Left cardiac atrium (tissue), 4 donors: ENCODE measurements around the gene TENM3. TPM values are rescaled to one million over a fixed set of nuclear protein-coding genes. Genes with fewer than 3 reads are reported as not detected.
"Not testable (repeated sequence)": the region's sequence is repeated elsewhere in the genome, so short reads cannot be mapped to it uniquely, and the experiment has no call there.

Experiments used
- ATAC-seq, 2 donors: fragments of 200-7000 bp; cut with Tn5 transposase; one replicate each; pipeline ENCODE4 v1.9.1; 2020; ENCODE audit warnings: mild to moderate bottlenecking in 2 of 2, moderate library complexity in 2 of 2
- DNase-seq: peaks from one replicate; pipeline ENCODE4 v3.0.0-alpha.2; 2020
- intact Hi-C, 2 donors: fragments of 100-400 bp; cut with DNase I; formaldehyde crosslinking; loops; one replicate each; pipeline versions ENCODE4 v1.14.1 to v1.15.1; 2022 to 2023
- total RNA-seq, 2 donors: library from RNA; stranded (reverse); fragmentation: NEBNext Ultra II Directional; extraction: Animal tissue kit (Norgen Biotek cat#: 25700); gene quantifications; one replicate each; pipeline ENCODE4 v1.2.1, GENCODE V29; 2021
- donor health status: DM: no; HTN: yes; CAD: no.
- donor health status: DM: no; HTN: yes; CAD: no; lungs with severe emphysema.
- donor health status: DM: yes; HTN: yes; CAD: no.
- donor health status: Dilated cardiomyopathy.

Gene TENM3
- total RNA-seq, 2 donors from 2014 or later = 6.6 to 9.2 TPM

GRCh38 chr4:182224192-182224850 lies 18.9 kb upstream of the TENM3 start:
- intact Hi-C loops = no loop called here

GRCh38 chr4:182225257-182225852 lies 17.8 kb upstream of the TENM3 start:
- DNase-seq = no peak
- ATAC-seq = no peak
- intact Hi-C loops = no loop called here

More at GRCh38 chr4:182224192-182224850, 18.9 kb upstream of the TENM3 start:
- peak in 1 of 2 donors; percentile 46 for ATAC-seq
- no peak for DNase-seq

GRCh38 chr4:182227611-182228010 lies 15.6 kb upstream of the TENM3 start:
- intact Hi-C loops = no loop called here
- ATAC-seq = no peak
- no peak for DNase-seq

GRCh38 chr4:182228991-182229577 lies 14.1 kb upstream of the TENM3 start:
- intact Hi-C loops = no loop called here
- no peak for ATAC-seq
- DNase-seq = no peak

- DNase-seq = no peak
- intact Hi-C loops = no loop called here
- no peak for ATAC-seq
Measured at GRCh38 chr4:182230256-182230655, 12.9 kb upstream of the TENM3 start.

- intact Hi-C loops = no loop called here
- no peak for ATAC-seq
- DNase-seq = no peak
Measured at GRCh38 chr4:182231080-182231479, 12.1 kb upstream of the TENM3 start.

GRCh38 chr4:182231496-182231895 lies 11.7 kb upstream of the TENM3 start:
- intact Hi-C loops = no loop called here
- no peak for DNase-seq
- no peak for ATAC-seq

GRCh38 chr4:182233310-182234090 lies 9.7 kb upstream of the TENM3 start:
- ATAC-seq (no peak), DNase-seq (no peak)
- intact Hi-C loops = no loop called here

- intact Hi-C loops = no loop called here
- DNase-seq = no peak
- no peak for ATAC-seq
Measured at GRCh38 chr4:182235021-182235795, 8.0 kb upstream of the TENM3 start.

- no peak for ATAC-seq
- no peak for DNase-seq
Measured at GRCh38 chr4:182236186-182236585, 7.0 kb upstream of the TENM3 start.

GRCh38 chr4:182237010-182237409 lies 6.2 kb upstream of the TENM3 start:
- intact Hi-C loops, ATAC-seq, DNase-seq: not testable (repeated sequence)

More at GRCh38 chr4:182236186-182236585, 7.0 kb upstream of the TENM3 start:
- intact Hi-C loops = no loop called here

GRCh38 chr4:182238355-182238931 lies 4.8 kb upstream of the TENM3 start:
- no peak for DNase-seq
- ATAC-seq = peak in 1 of 2 donors; percentile 62
- intact Hi-C loops = no loop called here

GRCh38 chr4:182240161-182241130 lies 2.8 kb upstream of the TENM3 start:
- intact Hi-C loops = no loop called here
- DNase-seq (no peak), ATAC-seq (peak in 1 of 2 donors; percentile 57)

- DNase-seq, ATAC-seq, intact Hi-C loops: not testable (repeated sequence)
Measured at GRCh38 chr4:182242260-182242659, 942 bp upstream of the TENM3 start.

GRCh38 chr4:182242787-182243186 lies 415 bp upstream of the TENM3 start:
- DNase-seq = no peak
- no peak for ATAC-seq
- intact Hi-C loops = no loop called here

GRCh38 chr4:182245041-182245440 lies 1.8 kb downstream of the TENM3 start:
- DNase-seq = no peak
- no peak for ATAC-seq
- intact Hi-C loops = no loop called here

- intact Hi-C loops = no loop called here
- DNase-seq (no peak), ATAC-seq (peak; percentile 38 to 48)
Measured at GRCh38 chr4:182245541-182246215, 2.5 kb downstream of the TENM3 start.
